HG03280 (cell line): Measurements from ENCODE around the gene CADPS2.
"Not testable (repeated sequence)": the region's sequence is repeated elsewhere in the genome, so short reads cannot be mapped to it uniquely, and the experiment has no call there.

Source experiments
- ATAC-seq: cut with Tn5 transposase; IDR thresholded peaks from one replicate; pipeline ENCODE4 v1.9.1; 2021; ENCODE audit warnings: mild to moderate bottlenecking, moderate library complexity; ENCODE audit not compliant: unreplicated experiment

Gene CADPS2

GRCh38 chr7:122302761-122303530 is 583.3 kb downstream of the CADPS2 start:
- no peak for ATAC-seq

GRCh38 chr7:122301858-122302760 is 584.2 kb downstream of the CADPS2 start:
- ATAC-seq = no peak

- ATAC-seq = no peak
Observed at GRCh38 chr7:122300956-122301833, 585.1 kb downstream of the CADPS2 start.

GRCh38 chr7:122300211-122300932 is 585.9 kb downstream of the CADPS2 start:
- ATAC-seq = no peak

GRCh38 chr7:122299624-122300210 is 586.5 kb downstream of the CADPS2 start:
- ATAC-seq = no peak

- ATAC-seq = no peak
Observed at GRCh38 chr7:122298618-122299017, 587.6 kb downstream of the CADPS2 start.

GRCh38 chr7:122298131-122298530 is 588.1 kb downstream of the CADPS2 start:
- ATAC-seq = no peak

GRCh38 chr7:122291189-122291588 is 595.1 kb downstream of the CADPS2 start:
- no peak for ATAC-seq

- no peak for ATAC-seq
Observed at GRCh38 chr7:122290476-122290875, 595.8 kb downstream of the CADPS2 start.

- ATAC-seq = no peak
Observed at GRCh38 chr7:122289426-122289825, 596.8 kb downstream of the CADPS2 start.

GRCh38 chr7:122284608-122285007 is 601.7 kb downstream of the CADPS2 start:
- not testable (repeated sequence) for ATAC-seq

- no peak for ATAC-seq
Observed at GRCh38 chr7:122273117-122273516, 613.1 kb downstream of the CADPS2 start.

GRCh38 chr7:122269241-122269640 is 617.0 kb downstream of the CADPS2 start:
- ATAC-seq = no peak
